Endothelial cell of umbilical vein (primary cell): ENCODE results near the gene DPH7. TPM values are rescaled to one million over a fixed set of nuclear protein-coding genes. Genes with fewer than 3 reads are reported as not detected.

Source experiments
- BruUV-seq: library from RNA; stranded (reverse); fragments of 400-500 nt; replicated peaks from 2 replicates; lab custom pipeline; 2021; lab: Mats Ljungman, UMichigan
- CTCF ChIA-PET: fragments of 300-600, 350-600 bp; sonication (Branson Sonifier 250); formaldehyde crosslinking; loops from one replicate; lab custom pipeline; 2021; ENCODE audit warnings: antibody characterized with exemption, inconsistent platforms; lab: Charles Lee
- POLR2A ChIA-PET: fragments of 300-600, 350-600 bp; sonication (Branson Sonifier 250); formaldehyde crosslinking; loops from one replicate; lab custom pipeline; 2021; ENCODE audit warnings: antibody characterized with exemption, inconsistent platforms; lab: Charles Lee
- DNase-seq: peaks from one replicate; pipeline ENCODE4 v3.0.0-alpha.2; 2011; ENCODE audit warnings: low read depth, low spot score
- FAIRE-seq: peaks from 2 replicates; lab custom pipeline; 2011; peaks lifted over from hg19 to GRCh38; lab: Jason Lieb, UNC
- H2AFZ ChIP-seq: 2 replicates; pipeline ENCODE4 v1.6.0; 2012; ENCODE audit warnings: low read depth, low read length, control low read depth, inconsistent platforms
- H3K27ac ChIP-seq: 2 replicates; pipeline ENCODE4 v1.5.1; 2011; ENCODE audit warnings: low read depth, mild to moderate bottlenecking, control low read depth, low read length, moderate library complexity; ENCODE audit not compliant: insufficient read depth
- H3K27me3 ChIP-seq, 2 experiments: 2 replicates each; pipeline versions ENCODE4 v1.6.0 to v1.6.1; 2011; ENCODE audit warnings: low read length in 2 of 2, mixed read lengths in 1 of 2; ENCODE audit not compliant: control insufficient read depth in 2 of 2, insufficient read depth in 2 of 2
- H3K36me3 ChIP-seq, 2 experiments: 2 replicates in 1 of 2; 3 replicates in 1 of 2; pipeline ENCODE4 v1.5.1; 2011; ENCODE audit warnings: low read length in 2 of 2, mild to moderate bottlenecking in 1 of 2, moderate library complexity in 1 of 2; ENCODE audit not compliant: control insufficient read depth in 2 of 2, insufficient read depth in 2 of 2; ENCODE audit errors: extremely low read depth in 1 of 2
- H3K4me1 ChIP-seq: 3 replicates; pipeline ENCODE4 v1.5.1; 2011; ENCODE audit warnings: mild to moderate bottlenecking, low read length; ENCODE audit not compliant: control insufficient read depth, insufficient read depth; ENCODE audit errors: extremely low read depth
- H3K4me2 ChIP-seq: 2 replicates; pipeline ENCODE4 v1.6.1; 2011; ENCODE audit warnings: low read length, control low read depth, mixed read lengths; ENCODE audit not compliant: insufficient read depth
- H3K4me3 ChIP-seq, 3 experiments: fragments of 200-600 bp in 1 of 3; sonication (generic), shearing (Covaris generic) in 1 of 3; replicated peaks in 1 of 3; 2 replicates each; pipeline ENCODE4 v1.5.1; 2011 to 2016; ENCODE audit warnings: control low read depth in 3 of 3, low read length in 3 of 3, mild to moderate bottlenecking in 2 of 3, inconsistent platforms in 1 of 3, low read depth in 1 of 3, moderate library complexity in 1 of 3; ENCODE audit not compliant: insufficient read depth in 1 of 3
- H3K79me2 ChIP-seq: 2 replicates; pipeline ENCODE4 v1.6.0; 2012; ENCODE audit warnings: low read length, inconsistent platforms; ENCODE audit not compliant: control insufficient read depth, insufficient read depth
- H3K9ac ChIP-seq: replicated peaks from 2 replicates; pipeline ENCODE3; 2011; ENCODE audit warnings: low read length, control low read depth; ENCODE audit not compliant: insufficient read depth; ENCODE audit errors: extremely low read depth
- H3K9me1 ChIP-seq: replicated peaks from 3 replicates; pipeline ENCODE4 v1.6.0; 2011; ENCODE audit warnings: mild to moderate bottlenecking, low read length; ENCODE audit not compliant: control insufficient read depth, insufficient read depth; ENCODE audit errors: extremely low read depth
- H3K9me3 ChIP-seq: replicated peaks from 2 replicates; pipeline ENCODE4 v1.5.1; 2012; ENCODE audit warnings: low read length, inconsistent platforms; ENCODE audit not compliant: control insufficient read depth, insufficient read depth
- H4K20me1 ChIP-seq: replicated peaks from 2 replicates; pipeline ENCODE3; 2011; ENCODE audit warnings: mild to moderate bottlenecking, low read length; ENCODE audit not compliant: control insufficient read depth, insufficient read depth; ENCODE audit errors: extremely low read depth
- EZH2 ChIP-seq: IDR thresholded peaks from 2 replicates; pipeline ENCODE4 v1.6.1; 2012; ENCODE audit warnings: borderline replicate concordance, low read depth, mild to moderate bottlenecking, moderate library complexity, low read length, inconsistent platforms; ENCODE audit not compliant: severe bottlenecking
- FOS ChIP-seq: IDR thresholded peaks from 2 replicates; pipeline ENCODE4 v1.6.1; 2011; ENCODE audit warnings: mild to moderate bottlenecking, low read length, moderate library complexity, borderline replicate concordance; ENCODE audit not compliant: insufficient read depth
- GATA2 ChIP-seq: IDR thresholded peaks from 2 replicates; pipeline ENCODE4 v1.7.0; 2011; ENCODE audit warnings: low read depth, mild to moderate bottlenecking, moderate library complexity, mixed read lengths, low read length; ENCODE audit not compliant: insufficient read length, insufficient read depth
- JUN ChIP-seq: IDR thresholded peaks from 2 replicates; pipeline ENCODE4 v1.6.1; 2011; ENCODE audit warnings: borderline replicate concordance, low read depth; ENCODE audit not compliant: insufficient read length, insufficient read depth
- MYC ChIP-seq: IDR thresholded peaks from one replicate; pipeline ENCODE4 v1.6.1; 2011; ENCODE audit warnings: mild to moderate bottlenecking, low read depth, low read length
- POLR2A ChIP-seq: IDR thresholded peaks from 2 replicates; pipeline ENCODE4 v1.6.1; 2012; ENCODE audit warnings: low read depth, mild to moderate bottlenecking, control low read depth, low read length
- POLR2AphosphoS5 ChIP-seq: IDR thresholded peaks from 2 replicates; pipeline ENCODE4 v1.6.1; 2012; ENCODE audit warnings: low read depth, mild to moderate bottlenecking, control low read depth, low read length, moderate library complexity; ENCODE audit not compliant: insufficient read depth
- dilution Hi-C: fragments of 300-500 bp; cut with MboI; formaldehyde crosslinking; loops from one replicate; pipeline ENCODE4 v1.15.0; 2019; ENCODE audit warnings: low sequenced_read_pairs; ENCODE audit not compliant: extremely low pct_ligation_motif_present
- intact Hi-C: fragments of 100-400 bp; cut with micrococcal nuclease; formaldehyde crosslinking; loops from one replicate; pipeline ENCODE4 v1.10.0; 2022
- polyA plus RNA-seq, 4 experiments: library from polyadenylated mRNA; depleted of rRNA in 3 of 4; stranded (reverse) in 3 of 4; unstranded in 1 of 4; fragments of >200 nt; gene quantifications; 2 replicates each; pipeline versions ENCODE4 v1.2.1 to v1.2.3, GENCODE V29; 2011 to 2012; ENCODE audit warnings: missing spikeins in 1 of 4
- total RNA-seq: library from RNA; stranded (reverse); gene quantifications from 2 replicates; pipeline ENCODE4 v1.2.3, GENCODE V29; 2021

Gene DPH7
- total and polyA plus RNA-seq, 2 donors (not counting 3 experiments of a cell fraction or from before 2014, with no cell fraction given): 41.8 to 43.2 TPM

DNA sequence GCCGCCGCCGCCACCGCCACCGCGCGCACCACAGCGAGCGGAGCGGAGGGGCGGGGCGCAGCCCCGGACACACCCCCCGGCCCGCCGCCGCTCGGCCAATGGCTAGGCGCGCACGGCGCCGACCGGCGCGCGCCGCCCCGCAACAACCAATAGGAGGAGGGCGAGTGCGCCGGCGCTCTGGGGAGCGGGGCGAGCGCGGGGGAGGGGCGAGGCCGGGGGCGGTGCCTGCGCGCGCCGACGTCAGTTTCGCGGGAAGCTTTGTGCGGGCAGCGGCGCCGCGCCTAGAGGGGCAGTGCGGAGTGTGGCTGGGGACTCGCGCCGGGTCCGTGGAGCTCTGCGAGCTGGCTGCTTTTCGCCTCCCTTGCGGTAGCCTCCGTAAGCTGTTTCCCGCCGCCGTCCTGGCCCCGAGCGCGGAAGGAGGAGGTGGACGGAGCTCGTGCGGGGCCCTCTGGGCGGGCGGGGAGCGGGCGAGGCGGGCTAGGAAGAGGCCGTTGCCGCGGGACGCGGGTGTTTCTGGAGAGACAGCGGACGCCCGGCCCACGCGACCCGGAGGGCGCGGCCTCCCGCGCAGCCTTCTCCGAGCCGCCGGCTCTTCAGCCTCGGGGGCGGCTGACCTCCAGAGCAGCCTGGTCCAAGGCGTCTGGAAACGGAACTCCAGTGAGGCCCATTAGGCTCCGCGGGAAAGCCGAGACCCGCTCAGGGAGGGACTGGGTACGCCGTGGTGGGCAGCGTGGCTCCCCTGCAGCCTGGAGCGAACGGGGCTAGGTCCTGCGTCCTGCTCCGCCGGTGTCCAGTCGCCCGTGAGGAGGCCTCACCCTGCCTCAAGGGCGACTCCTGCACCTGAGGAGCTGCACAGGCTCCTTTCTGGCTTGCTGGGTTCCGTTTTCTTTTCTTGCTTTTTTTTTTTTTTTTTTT is 12.0 kb upstream of the DPH7 start, which contains the start of gene ZMYND19:
ZMYND19 (minus strand) TSS at position 44 of the 915 bp plus-strand sequence. CDS start 249 bp downstream, outside the sequence.
- TF ChIP-seq JUN (no peak), POLR2AphosphoS5 (peak; percentile 47), MYC (no peak)
- FAIRE-seq: peak; percentile 86
- DNase-seq: peak; percentile 87

DNA sequence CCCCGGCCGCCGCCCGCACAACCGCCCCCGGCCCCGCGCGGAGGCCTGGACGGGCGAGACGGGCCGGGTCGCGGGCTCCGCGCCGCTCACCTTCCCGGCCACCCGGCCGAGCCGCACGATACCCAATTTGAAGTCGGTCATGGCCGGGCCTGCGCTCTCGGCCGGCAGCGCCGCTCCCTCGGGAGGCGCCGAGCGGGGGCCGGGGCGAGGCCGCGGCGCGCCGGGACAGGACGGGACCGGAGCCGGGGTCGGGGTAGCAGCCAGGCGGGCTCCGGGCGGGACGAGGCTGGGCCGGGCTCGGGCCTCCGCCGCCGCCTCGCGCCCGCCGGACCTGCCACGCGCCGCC is 11.4 kb upstream of the DPH7 start:
- BruUV-seq: no TSS peak
- Histone ChIP-seq H3K9me1 (no peaks in the 10 kb centered on the region), H3K4me3 (peak overlapping the region in 1 of 3 experiments; percentile 80), H3K36me3 (peaks cover 13 to 27% of the 10 kb centered on the region in 2 experiments), H3K4me1 (peaks cover 9% of the 10 kb centered on the region), H3K79me2 (peaks cover 18% of the 10 kb centered on the region), H3K27me3 (no peaks in the 10 kb centered on the region), H3K27ac (no peak overlapping the region), H2AFZ (peak overlapping the region; percentile 42), H3K9me3 (no peaks in the 10 kb centered on the region), H4K20me1 (no peaks in the 10 kb centered on the region), H3K9ac (no peak overlapping the region), H3K4me2 (no peak overlapping the region)
- ChIA-PET CTCF (interaction anchor here (0.7 to 1.6 kb wide), 4 partner anchors 10 to 15 kb away, joined by 3 to 8 read pairs (median 4); no protein-coding TSS in a partner anchor), POLR2A (no interaction called here)
- intact Hi-C loops (loop anchor here (1.0 kb wide), 3 partner anchors 15 to 39 kb away; partner anchors contain the start of genes ARRDC1 and MRPL41), dilution Hi-C loops (no loop called here)
- DNase-seq (no peak), FAIRE-seq (no peak)
- TF ChIP-seq GATA2: no peak
- TF ChIP-seq POLR2AphosphoS5: no peak
- TF ChIP-seq POLR2A: no peak
- no peak for TF ChIP-seq MYC
- no peak for TF ChIP-seq FOS
- TF ChIP-seq JUN: no peak
- TF ChIP-seq EZH2: no peak

More for the DNA sequence above, 12.0 kb upstream of the DPH7 start, which contains the start of gene ZMYND19:
- peaks cover 13 to 24% of the 10 kb centered on the region in 2 experiments for H3K36me3 ChIP-seq
- H2AFZ ChIP-seq: peak within 1 kb of the TSS; percentile 92
- no peak within 1 kb of the TSS for H3K27ac ChIP-seq
- TSS peak; percentile 42 for BruUV-seq
- ChIA-PET POLR2A (interaction anchor here (0.7 kb wide), 1 partner anchor 39 kb away, joined by 6 read pairs; the partner anchor contains the start of gene MRPL41), CTCF (interaction anchor here (0.7 to 1.6 kb wide), 4 partner anchors 9 to 14 kb away, joined by 3 to 8 read pairs (median 4); no protein-coding TSS in a partner anchor)
- H3K27me3 ChIP-seq: no peaks in the 10 kb centered on the region
- H3K4me3 ChIP-seq: peak within 1 kb of the TSS; percentile 41 to 80 (median 48)
- no peaks in the 10 kb centered on the region for H3K9me1 ChIP-seq
- intact Hi-C loops (loop anchor here (1.0 kb wide), 3 partner anchors 15 to 39 kb away; partner anchors contain the start of genes ARRDC1 and MRPL41), dilution Hi-C loops (no loop called here)
- no peaks in the 10 kb centered on the region for H4K20me1 ChIP-seq
- H3K4me1 ChIP-seq: peaks cover 9% of the 10 kb centered on the region
- peaks cover 18% of the 10 kb centered on the region for H3K79me2 ChIP-seq
- peak within 1 kb of the TSS; percentile 56 for H3K9ac ChIP-seq
- no peaks in the 10 kb centered on the region for H3K9me3 ChIP-seq
- H3K4me2 ChIP-seq: peak within 1 kb of the TSS; percentile 59
